Transverse colon (tissue), 4 donors: ENCODE data around the gene TTC17. TPM values are rescaled to one million over a fixed set of nuclear protein-coding genes. Genes with fewer than 3 reads are reported as not detected.

Source experiments
- DNase-seq: peaks from one replicate; pipeline ENCODE4 v3.0.0-alpha.2; 2019
- H3K27ac ChIP-seq, 4 donors: fragments of 200-600 bp; sonication (generic); 2 replicates each; pipeline ENCODE4 v1.5.1; 2016 to 2018; ENCODE audit warnings: inconsistent platforms in 4 of 4
- H3K27me3 ChIP-seq: fragments of 200-600 bp; sonication (generic); 2 replicates; pipeline ENCODE4 v1.5.1; 2017; ENCODE audit warnings: inconsistent platforms
- H3K36me3 ChIP-seq, 4 donors: fragments of 200-600 bp; sonication (generic); 2 replicates each; pipeline ENCODE4 v1.5.1; 2017 to 2019; ENCODE audit warnings: inconsistent platforms in 4 of 4
- H3K4me1 ChIP-seq, 4 donors: fragments of 200-600 bp; sonication (generic); 2 replicates each; pipeline ENCODE4 v1.5.1; 2017 to 2020; ENCODE audit warnings: inconsistent platforms in 4 of 4
- H3K4me3 ChIP-seq, 4 donors: fragments of 200-600 bp; sonication (generic); 1 replicate in 1 of 4; 2 replicates in 3 of 4; pipeline versions ENCODE4 v1.5.1 to v1.6.1; 2017 to 2019; ENCODE audit warnings: inconsistent platforms in 4 of 4
- H3K9me3 ChIP-seq, 2 donors: fragments of 200-600 bp; sonication (generic); 2 replicates each; pipeline ENCODE4 v1.5.1; 2017 to 2019; ENCODE audit warnings: inconsistent platforms in 2 of 2
- CTCF ChIP-seq, 5 experiments: fragments of 200-600 bp in 3 of 5; fragments of 450-650 bp in 2 of 5; sonication (generic) in 3 of 5; IDR thresholded peaks; 1 replicate in 2 of 5; 2 replicates in 3 of 5; pipeline ENCODE4 v1.5.1; 2016 to 2017; ENCODE audit warnings: antibody characterized with exemption in 5 of 5, inconsistent platforms in 3 of 5, mild to moderate bottlenecking in 2 of 5, moderate library complexity in 1 of 5
- EP300 ChIP-seq: sonication (generic); formaldehyde crosslinking; IDR thresholded peaks from one replicate; pipeline ENCODE4 v1.6.1; 2017; ENCODE audit warnings: antibody characterized with exemption, low read depth
- POLR2A ChIP-seq: fragments of 450-650 bp; IDR thresholded peaks from one replicate; pipeline ENCODE4 v1.6.1; 2016; ENCODE audit warnings: antibody characterized with exemption, mild to moderate bottlenecking, moderate library complexity
- POLR2AphosphoS5 ChIP-seq, 3 donors: sonication (generic); formaldehyde crosslinking; IDR thresholded peaks; one replicate each; pipeline ENCODE4 v1.6.1; 2016; ENCODE audit warnings: antibody characterized with exemption in 3 of 3
- WGBS, 2 donors: methylation state at CpG; one replicate each; pipeline ENCODE4 v1.1.5; 2018; ENCODE audit warnings: low coverage in 1 of 2; 5-methylcytosine and 5-hydroxymethylcytosine counted together
- in situ Hi-C, 4 donors: fragments of 200-750 bp; cut with MboI; loops; one replicate each; pipeline versions ENCODE4 v1.15.0 to v1.15.1; 2017; ENCODE audit warnings: low sequenced_read_pairs in 3 of 4, low pct_ligation_motif_present in 1 of 4, low pct_unique_long_range_greater_than_20kb in 1 of 4
- intact Hi-C: fragments of 100-400 bp; cut with DNase I; formaldehyde crosslinking; loops from one replicate; pipeline ENCODE4 v1.15.1; 2023; ENCODE audit warnings: low total_unique reads
- total RNA-seq, 4 donors: library from RNA; depleted of rRNA; stranded (reverse); fragments of >200 nt; gene quantifications; one replicate each; pipeline ENCODE4 v1.1.0, GENCODE V29; 2016

Gene TTC17
- total RNA-seq, 4 donors from 2014 or later: 78.2 to 428 (median 131) TPM

GRCh38 chr11:43366677-43367076 lies 8.0 kb downstream of the TTC17 start:
- no peak overlapping the region for H3K4me3 ChIP-seq
- no peaks in the 10 kb centered on the region for H3K27me3 ChIP-seq
- no peaks in the 10 kb centered on the region for H3K9me3 ChIP-seq
- in situ Hi-C loops (no loop called here), intact Hi-C loops (no loop called here)
- H3K36me3 ChIP-seq: no peaks in the 10 kb centered on the region
- peaks cover 0 to 17% (median 2%) of the 10 kb centered on the region in 4 donors for H3K4me1 ChIP-seq
- no peak overlapping the region for H3K27ac ChIP-seq
- WGBS, 2 donors: 67 to 77% methylated on average over 5 of the region's 5 CpGs
- TF ChIP-seq CTCF (IDR thresholded peaks at IDR 0.05) (no peak), POLR2A (no peak), EP300 (no peak), POLR2AphosphoS5 (IDR thresholded peaks at IDR 0.05) (no peak)
- DNase-seq: no peak

- intact Hi-C loops: no loop called here
- WGBS, 2 donors: 46 to 57% methylated on average over 7 of the region's 7 CpGs
- Histone ChIP-seq H3K36me3 (no peaks in the 10 kb centered on the region), H3K9me3 (no peaks in the 10 kb centered on the region), H3K4me1 (peaks cover 0 to 17% (median 2%) of the 10 kb centered on the region in 4 donors), H3K27ac (no peak overlapping the region), H3K4me3 (no peak overlapping the region), H3K27me3 (no peaks in the 10 kb centered on the region)
- TF ChIP-seq POLR2A: no peak
- no peak for TF ChIP-seq POLR2AphosphoS5 (IDR thresholded peaks at IDR 0.05)
- TF ChIP-seq EP300: no peak
- no peak for TF ChIP-seq CTCF (IDR thresholded peaks at IDR 0.05)
- in situ Hi-C loops: no loop called here
- no peak for DNase-seq
Observed at GRCh38 chr11:43367382-43368178, 8.9 kb downstream of the TTC17 start.

- intact Hi-C loops (no loop called here), in situ Hi-C loops (no loop called here)
- no peak overlapping the region for H3K4me3 ChIP-seq
- no peak overlapping the region for H3K27ac ChIP-seq
- no peak for TF ChIP-seq POLR2AphosphoS5 (IDR thresholded peaks at IDR 0.05)
- TF ChIP-seq POLR2A: no peak
- TF ChIP-seq CTCF (IDR thresholded peaks at IDR 0.05): no peak
- TF ChIP-seq EP300: no peak
- peaks cover 0 to 30% (median 4%) of the 10 kb centered on the region in 4 donors for H3K4me1 ChIP-seq
- peaks cover 0 to 7% (median 0%) of the 10 kb centered on the region in 4 donors for H3K36me3 ChIP-seq
- H3K27me3 ChIP-seq: no peaks in the 10 kb centered on the region
- DNase-seq: no peak
- H3K9me3 ChIP-seq: no peaks in the 10 kb centered on the region
- WGBS, 2 donors: 96 to 97% methylated on average over 2 of the region's 2 CpGs
Observed at GRCh38 chr11:43376065-43376464, 17.3 kb downstream of the TTC17 start.

- in situ Hi-C loops: no loop called here
- no peak for DNase-seq
Observed at GRCh38 chr11:43376594-43376993, 17.9 kb downstream of the TTC17 start.

More at GRCh38 chr11:43376594-43376993, 17.9 kb downstream of the TTC17 start:
- 33% methylated on average over 1 to 2 of the region's 2 CpGs for WGBS, 2 donors
- Histone ChIP-seq H3K9me3 (no peaks in the 10 kb centered on the region), H3K36me3 (peaks cover 0 to 11% (median 0%) of the 10 kb centered on the region in 4 donors), H3K27me3 (no peaks in the 10 kb centered on the region), H3K4me1 (peaks cover 0 to 30% (median 4%) of the 10 kb centered on the region in 4 donors), H3K4me3 (no peak overlapping the region), H3K27ac (no peak overlapping the region)
- TF ChIP-seq CTCF (IDR thresholded peaks at IDR 0.05): no peak
- no peak for TF ChIP-seq POLR2A
- no peak for TF ChIP-seq POLR2AphosphoS5 (IDR thresholded peaks at IDR 0.05)
- TF ChIP-seq EP300: no peak
- intact Hi-C loops: no loop called here
